RWPE1 (cell line): ENCODE data around the gene ESYT2.

ENCODE experiments used
- CTCF ChIA-PET: fragments of 350-600 bp; sonication (Branson Sonifier 250); formaldehyde crosslinking; extraction: SDS; loops from one replicate; lab custom pipeline; 2021; lab: Yijun Ruan, JAX
- POLR2A ChIA-PET: fragments of 400-600 bp; formaldehyde crosslinking; extraction: SDS; loops from one replicate; lab custom pipeline; 2020; ENCODE audit warnings: antibody characterized with exemption; ENCODE audit not compliant: low non-redundant PET; lab: Yijun Ruan, JAX
- DNase-seq: peaks from one replicate; pipeline ENCODE4 v3.0.0; 2012; ENCODE audit warnings: low spot score
- H3K27ac ChIP-seq: fragments of 450-650 bp; 2 replicates; pipeline ENCODE4 v1.5.1; 2017
- CTCF ChIP-seq: fragments of 450-650 bp; conservative IDR thresholded peaks from 2 replicates; pipeline ENCODE4 v1.5.1; 2017; ENCODE audit warnings: low read depth, mild to moderate bottlenecking

The ESYT2 gene

GRCh38 chr7:158861936-158862704 lies 32.8 kb upstream of the ESYT2 start:
- peak overlapping the region; percentile 93 for H3K27ac ChIP-seq
- ChIA-PET POLR2A (no interaction called here), CTCF (no interaction called here)
- DNase-seq, result no peak
- no peak for TF ChIP-seq CTCF

- ChIA-PET POLR2A (no interaction called here), CTCF (no interaction called here)
- H3K27ac ChIP-seq, result peak overlapping the region; percentile 47
- DNase-seq, result no peak
- no peak for TF ChIP-seq CTCF
These were observed 31.9 kb upstream of the ESYT2 start for GRCh38 chr7:158861004-158861787.

GRCh38 chr7:158860394-158860793 lies 31.1 kb upstream of the ESYT2 start:
- DNase-seq, result no peak
- H3K27ac ChIP-seq, result no peak overlapping the region
- CTCF ChIA-PET, result no interaction called here
- POLR2A ChIA-PET, result no interaction called here
- no peak for TF ChIP-seq CTCF

- TF ChIP-seq CTCF, result no peak
- H3K27ac ChIP-seq, result peak overlapping the region; percentile 64
- CTCF ChIA-PET, result interaction anchor here (0.6 kb wide), 2 partner anchors 163 to 1229 kb away, joined by 3 read pairs; no protein-coding TSS in a partner anchor
- DNase-seq, result no peak
- POLR2A ChIA-PET, result interaction anchor here (0.6 kb wide), 1 partner anchor 30 kb away, joined by 4 read pairs; no protein-coding TSS in a partner anchor
These were observed 29.5 kb upstream of the ESYT2 start for GRCh38 chr7:158858592-158859503.

- CTCF ChIA-PET, result no interaction called here
- H3K27ac ChIP-seq, result peak overlapping the region; percentile 80
- DNase-seq, result no peak
- TF ChIP-seq CTCF, result no peak
- POLR2A ChIA-PET, result no interaction called here
These were observed 27.8 kb upstream of the ESYT2 start for GRCh38 chr7:158856883-158857668.
